GM10266 (cell line): Measurements from ENCODE around the gene ZNF688.
A peak's percentile ranks its signal among the peaks of the same experiment; 100 is the strongest.

Source experiments
- DNase-seq: peaks from one replicate; pipeline ENCODE4 v3.0.0; 2012; ENCODE audit errors: extremely low spot score
- CTCF ChIP-seq: IDR thresholded peaks from 2 replicates; pipeline ENCODE4 v1.5.1; 2012; ENCODE audit warnings: mild to moderate bottlenecking, low read depth; ENCODE audit not compliant: control insufficient read depth, insufficient read depth; ENCODE audit errors: missing control alignments

Gene ZNF688

GRCh38 chr16:30571445-30572322, at the start of gene ZNF688:
ZNF688 (minus strand) TSS chr16:30571714; CDS start chr16:30571629, 85 bp downstream.
- TF ChIP-seq CTCF: no peak
- peak; percentile 97 for DNase-seq

GRCh38 chr16:30620169-30620568, 48.7 kb upstream of the ZNF688 start:
- DNase-seq: no peak
- TF ChIP-seq CTCF: no peak

GRCh38 chr16:30619638-30620037, 48.1 kb upstream of the ZNF688 start:
- DNase-seq: no peak
- no peak for TF ChIP-seq CTCF

GRCh38 chr16:30619202-30619601, 47.7 kb upstream of the ZNF688 start:
- no peak for TF ChIP-seq CTCF
- DNase-seq: no peak

- peak; percentile 82 for TF ChIP-seq CTCF
- peak; percentile 63 for DNase-seq
Measured at GRCh38 chr16:30615358-30616091, 44.0 kb upstream of the ZNF688 start.

- TF ChIP-seq CTCF: no peak
- peak; percentile 97 for DNase-seq
Measured at GRCh38 chr16:30609926-30610839, 38.7 kb upstream of the ZNF688 start, which contains the start of gene ZNF689. ZNF689 (minus strand) TSS chr16:30610389; CDS start chr16:30610041, 348 bp downstream.
